Ramos (cell line): Measurements from ENCODE around the gene ANXA4.
"Not testable (repeated sequence)": the region's sequence is repeated elsewhere in the genome, so short reads cannot be mapped to it uniquely, and the experiment has no call there.

ENCODE experiments used
- in situ Hi-C: fragments of 300-500 bp; cut with MboI; formaldehyde crosslinking; loops from one replicate; pipeline ENCODE4 v1.14.3; 2022; ENCODE audit warnings: low sequenced_read_pairs; ENCODE audit not compliant: unreplicated experiment

Gene ANXA4

DNA sequence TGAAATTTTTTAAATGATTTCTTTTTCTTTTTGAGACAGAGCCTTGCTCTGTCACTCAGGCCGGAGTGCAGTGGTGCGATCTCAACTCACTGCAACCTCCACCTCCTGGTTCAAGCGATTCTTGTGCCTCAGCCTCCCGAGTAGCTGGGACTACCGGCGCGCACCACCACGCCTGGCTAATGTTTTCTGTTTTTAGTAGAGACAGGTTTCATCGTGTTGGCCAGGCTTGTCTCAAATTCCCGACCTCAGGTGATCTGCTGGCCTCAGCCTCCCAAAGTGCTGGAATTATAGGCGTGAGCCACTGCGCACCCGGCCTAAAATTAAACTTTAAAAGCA, 88.9 kb downstream of the ANXA4 start:
- in situ Hi-C loops = not testable (repeated sequence)

DNA sequence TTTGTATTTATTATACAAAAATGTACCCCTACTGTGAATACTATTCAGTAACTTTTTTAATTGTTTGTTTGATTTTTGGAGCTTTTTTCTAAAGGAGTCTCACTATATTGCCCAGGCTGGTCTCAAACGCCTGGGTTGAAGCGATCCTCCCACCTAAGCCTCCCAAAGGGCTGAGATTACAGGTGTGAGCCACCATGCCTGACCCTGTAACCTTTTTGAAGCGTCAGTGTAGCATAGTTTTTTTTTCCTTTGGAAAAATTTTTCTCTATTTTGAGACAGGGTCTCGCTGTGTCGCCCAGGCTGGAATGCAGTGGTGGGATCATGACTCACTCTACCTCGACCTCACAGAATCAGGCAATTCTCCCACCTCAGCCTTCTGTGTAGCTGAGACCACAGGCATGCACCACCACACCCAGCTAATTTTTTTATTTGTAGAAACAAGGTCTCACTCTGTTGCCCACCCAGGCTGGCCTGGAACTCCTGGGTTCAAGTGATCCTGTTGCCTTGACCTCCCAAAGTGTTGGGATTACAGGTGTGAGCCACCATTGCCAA, 89.5 kb downstream of the ANXA4 start:
- in situ Hi-C loops = no loop called here

- in situ Hi-C loops = no loop called here
Observed at GRCh38 chr2:69833752-69834151, 91.8 kb downstream of the ANXA4 start.

GRCh38 chr2:69835666-69836065, 93.7 kb downstream of the ANXA4 start:
- in situ Hi-C loops = no loop called here

DNA sequence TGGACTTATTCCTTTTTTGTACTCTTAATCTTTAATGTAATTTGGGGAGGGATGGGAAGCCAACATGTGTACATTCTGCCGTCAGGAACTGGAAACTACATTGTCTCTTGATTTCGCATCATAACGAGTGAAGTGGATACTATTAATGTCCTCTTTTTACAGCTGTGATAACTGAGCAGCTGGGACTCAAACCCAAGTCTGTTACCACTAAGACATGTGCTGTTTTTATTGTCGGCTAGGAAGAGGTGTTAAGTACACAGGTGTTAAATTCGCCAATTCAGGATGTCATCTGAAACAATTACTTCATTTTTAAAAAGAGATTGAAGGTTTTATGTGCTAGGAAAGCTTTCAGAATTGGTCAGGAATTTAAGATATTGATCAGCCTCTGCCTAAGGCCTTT, 94.4 kb downstream of the ANXA4 start:
- in situ Hi-C loops = no loop called here

GRCh38 chr2:69837533-69837932, 95.6 kb downstream of the ANXA4 start:
- in situ Hi-C loops = no loop called here

DNA sequence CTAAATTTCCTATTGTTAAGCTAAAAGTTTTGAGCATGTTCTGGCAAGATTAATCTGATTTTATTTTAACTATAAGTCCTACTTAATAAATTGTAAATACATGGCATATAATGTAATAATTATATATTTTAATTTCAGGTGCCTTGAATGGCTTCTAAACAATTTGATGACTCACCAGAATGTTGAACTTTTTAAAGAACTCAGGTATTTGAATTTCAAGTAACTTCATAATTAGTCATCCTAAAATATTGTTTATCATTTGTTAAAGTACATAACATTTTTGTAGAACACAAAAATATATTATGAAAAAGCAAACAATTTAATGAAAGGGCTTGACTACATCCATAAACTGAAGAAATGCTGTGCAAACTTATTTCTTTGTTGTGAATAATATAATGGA, 102.1 kb downstream of the ANXA4 start:
- in situ Hi-C loops = no loop called here

DNA sequence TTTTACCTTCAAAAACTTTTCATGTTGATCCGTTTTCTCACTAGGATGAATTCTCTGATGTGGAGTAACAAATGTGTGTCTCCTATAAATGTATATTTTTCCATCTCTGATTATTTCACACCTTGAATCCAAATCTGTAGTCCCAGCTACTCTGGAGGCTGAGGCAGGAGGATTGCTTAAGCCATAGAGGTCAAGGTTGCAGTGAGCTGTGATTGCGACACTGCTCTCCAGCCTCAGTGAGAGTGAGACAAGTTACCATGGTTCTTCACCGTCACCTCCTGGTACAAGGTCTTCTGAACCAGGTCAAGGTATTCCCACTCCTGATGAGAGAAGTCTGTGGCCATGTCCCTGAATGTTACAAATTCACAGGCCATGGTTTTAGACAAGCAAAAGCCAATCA, 102.6 kb downstream of the ANXA4 start:
- in situ Hi-C loops = no loop called here

- in situ Hi-C loops = no loop called here
Observed at GRCh38 chr2:69846182-69847067, 104.5 kb downstream of the ANXA4 start.

DNA sequence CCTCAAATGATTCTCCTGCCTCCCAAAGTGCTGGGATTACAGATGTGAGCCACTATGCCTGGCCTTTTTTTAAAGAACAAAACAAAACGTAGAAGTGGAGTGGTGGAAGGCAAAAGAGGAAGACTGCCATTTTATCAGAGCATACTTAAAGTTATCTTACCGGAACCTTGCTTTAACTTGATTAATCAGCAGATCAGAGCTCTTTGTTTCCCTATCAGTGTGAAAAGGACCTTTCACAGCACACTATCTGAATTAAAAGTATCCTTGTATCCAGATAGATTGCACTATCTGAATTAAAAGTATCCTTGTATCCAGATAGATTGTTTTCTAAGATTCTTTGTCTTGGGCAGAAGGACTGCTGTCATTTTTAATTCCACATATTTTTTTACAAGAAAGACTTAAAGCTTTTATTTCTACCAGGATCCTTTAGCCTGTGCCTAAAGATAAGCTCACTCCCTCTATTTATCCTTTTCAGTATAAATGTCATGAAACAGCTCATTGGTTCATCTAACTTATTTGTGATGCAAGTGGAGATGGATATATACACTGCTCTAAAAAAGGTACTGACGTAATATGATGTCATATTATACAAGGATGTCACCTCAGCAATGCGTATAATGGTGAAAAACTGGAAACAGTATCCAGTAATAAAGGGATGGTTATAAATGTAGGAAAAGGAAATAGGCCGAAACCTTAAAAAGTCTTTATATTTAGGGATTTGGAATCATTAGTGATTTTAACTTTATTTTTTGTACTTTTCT, 105.3 kb downstream of the ANXA4 start:
- in situ Hi-C loops = no loop called here

DNA sequence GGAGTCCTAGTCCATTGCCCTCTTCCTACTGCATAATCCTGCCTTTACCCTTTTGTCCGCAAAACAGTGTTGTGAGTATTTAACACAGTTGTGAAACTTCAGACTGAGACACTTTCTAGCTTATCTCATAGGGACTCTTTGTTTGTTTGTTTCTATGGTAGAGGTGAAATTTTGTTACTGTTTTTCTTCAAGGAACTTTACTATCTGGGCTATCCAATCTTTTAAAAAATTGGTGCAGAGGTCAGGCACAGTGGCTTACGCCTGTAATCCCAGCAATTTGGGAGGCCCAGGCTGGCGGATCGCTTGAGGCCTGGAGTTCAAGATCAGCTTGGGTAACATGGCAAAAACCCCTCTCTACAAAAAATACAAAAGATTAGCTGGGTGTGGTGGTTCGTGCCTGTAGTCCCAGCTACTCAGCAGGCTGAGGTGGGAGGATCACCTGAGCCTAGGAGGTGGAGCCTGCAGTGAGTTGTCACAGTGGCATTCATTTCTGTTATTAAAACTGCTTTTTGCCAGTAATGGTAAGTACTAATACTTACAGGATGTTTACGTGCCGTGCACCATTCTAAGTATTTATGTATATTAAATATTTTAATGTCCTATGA, 106.4 kb downstream of the ANXA4 start:
- in situ Hi-C loops = no loop called here

GRCh38 chr2:69858261-69858660, 116.3 kb downstream of the ANXA4 start:
- in situ Hi-C loops = no loop called here

GRCh38 chr2:69863298-69863697, 121.4 kb downstream of the ANXA4 start:
- in situ Hi-C loops = no loop called here
